NCI-H446 treated with DMSO at 0.1 percent for 48 hours (cell line): ENCODE data around the gene HTRA3.

ENCODE experiments used
- DNase-seq: peaks from one replicate; lab custom pipeline; 2025; lab: John Stamatoyannopoulos, UW

HTRA3 gene

GRCh38 chr4:8292478-8293107, 23.0 kb downstream of the HTRA3 start:
- no peak for DNase-seq

GRCh38 chr4:8293131-8293975, 23.8 kb downstream of the HTRA3 start:
- no peak for DNase-seq

- no peak for DNase-seq
Observed at GRCh38 chr4:8294036-8294435, 24.5 kb downstream of the HTRA3 start.

GRCh38 chr4:8294775-8295174, 25.2 kb downstream of the HTRA3 start:
- DNase-seq = no peak

GRCh38 chr4:8295471-8295870, 25.9 kb downstream of the HTRA3 start:
- DNase-seq = no peak

GRCh38 chr4:8296491-8296890, 26.9 kb downstream of the HTRA3 start:
- no peak for DNase-seq

- DNase-seq = no peak
Observed at GRCh38 chr4:8297141-8297601, 27.6 kb downstream of the HTRA3 start.

- DNase-seq = no peak
Observed at GRCh38 chr4:8297691-8298485, 28.3 kb downstream of the HTRA3 start.

- DNase-seq = no peak
Observed at GRCh38 chr4:8300832-8301231, 31.3 kb downstream of the HTRA3 start.

- DNase-seq = no peak
Observed at GRCh38 chr4:8301851-8302730, 32.5 kb downstream of the HTRA3 start.

GRCh38 chr4:8303081-8303480, 33.5 kb downstream of the HTRA3 start:
- DNase-seq = no peak

GRCh38 chr4:8303485-8304281, 34.1 kb downstream of the HTRA3 start:
- no peak for DNase-seq

GRCh38 chr4:8304827-8305695, 35.5 kb downstream of the HTRA3 start:
- no peak for DNase-seq

- DNase-seq = no peak
Observed at GRCh38 chr4:8305851-8306471, 36.4 kb downstream of the HTRA3 start.

GRCh38 chr4:8306511-8307021, 37.0 kb downstream of the HTRA3 start:
- no peak for DNase-seq

GRCh38 chr4:8307121-8307520, 37.6 kb downstream of the HTRA3 start:
- DNase-seq = no peak

- DNase-seq = no peak
Observed at GRCh38 chr4:8307714-8308113, 38.2 kb downstream of the HTRA3 start.

GRCh38 chr4:8308144-8308543, 38.6 kb downstream of the HTRA3 start:
- no peak for DNase-seq
